ENCODE measurements around the gene IL1F10. TPM values are rescaled to one million over a fixed set of nuclear protein-coding genes. Genes with fewer than 3 reads are reported as not detected.

The IL1F10 gene
- total RNA-seq, 1 experiment from 2014 or later, result not detected

DNA sequence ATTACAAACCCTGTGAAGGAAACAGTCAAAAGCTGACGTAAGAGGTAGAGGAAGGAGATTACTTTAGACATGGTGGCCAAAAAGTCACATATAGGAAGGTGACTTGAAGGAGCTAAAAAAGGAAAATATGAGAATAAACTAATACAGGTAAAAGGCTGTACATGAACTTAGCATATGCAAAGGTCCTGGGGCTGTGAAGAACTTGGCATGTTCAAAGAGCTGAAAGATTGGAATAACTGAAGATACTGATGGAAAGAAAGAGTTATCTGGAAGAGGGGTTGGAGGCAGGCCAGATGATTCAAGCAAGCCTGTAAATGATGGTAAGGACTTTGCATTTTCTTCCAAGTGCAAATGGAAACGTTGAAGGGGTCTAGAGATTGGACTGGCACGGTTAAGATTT, 49.3 kb upstream of the IL1F10 start:
- Histone ChIP-seq H2BK5ac (ENCODE audit: insufficient read length, low read length) (no peak overlapping the region), H4K20me1 (ENCODE audit: control insufficient read depth, insufficient read depth, insufficient read length) (no peaks in the 10 kb centered on the region), H3K18ac (ENCODE audit: insufficient read length, low read depth, low read length) (no peak overlapping the region), H3K4me1 (ENCODE audit: insufficient read depth, low read length) (no peaks in the 10 kb centered on the region), H4K5ac (ENCODE audit: insufficient read length, low read depth, low read length) (no peak overlapping the region), H2AK5ac (ENCODE audit: insufficient read length, low read length) (no peak overlapping the region), H3T11ph (ENCODE audit: low read length) (no peak overlapping the region), H3K79me1 (ENCODE audit: insufficient read depth, low read depth, low read length, poor library complexity, severe bottlenecking) (no peaks in the 10 kb centered on the region), H3K9me3 (ENCODE audit: control insufficient read depth, low read depth, low read length) (no peaks in the 10 kb centered on the region), H3K4me2 (ENCODE audit: insufficient read depth, insufficient read length, low read length) (no peak overlapping the region), H2BK20ac (ENCODE audit: low read depth, low read length, poor library complexity, severe bottlenecking) (no peak overlapping the region), H2AFZ (ENCODE audit: low read length) (no peak overlapping the region), H2BK12ac (ENCODE audit: insufficient read length, low read depth, low read length) (no peak overlapping the region), H3K23me2 (ENCODE audit: insufficient read length, low read depth, low read length, poor library complexity, severe bottlenecking) (no peaks in the 10 kb centered on the region), H3K27ac (ENCODE audit: insufficient read length, low read depth, low read length) (no peak overlapping the region), H3K4ac (ENCODE audit: low read depth, low read length) (no peak overlapping the region), H3K79me2 (ENCODE audit: insufficient read depth, low read length) (no peaks in the 10 kb centered on the region), H2BK120ac (ENCODE audit: low read depth, low read length, poor library complexity, severe bottlenecking) (no peak overlapping the region), H3K56ac (ENCODE audit: insufficient read length, low read depth, low read length) (no peak overlapping the region), H3K9ac (ENCODE audit: extremely low read depth, insufficient read length, low read length) (no peak overlapping the region), H3K27me3 (ENCODE audit: insufficient read depth, low read length) (no peaks in the 10 kb centered on the region; the same call in 1 of the 2 replicates), H4K8ac (replicated peaks; ENCODE audit: insufficient read length, low read depth, low read length) (no peak overlapping the region), H2BK15ac (ENCODE audit: low read depth, low read length) (no peak overlapping the region), H4K91ac (ENCODE audit: insufficient read length, low read depth, low read length) (no peak overlapping the region), H3K14ac (ENCODE audit: insufficient read depth, low read length) (no peak overlapping the region), H3K23ac (ENCODE audit: insufficient read length, low read depth, low read length) (no peak overlapping the region)
- TF ChIP-seq, protein P1, sequence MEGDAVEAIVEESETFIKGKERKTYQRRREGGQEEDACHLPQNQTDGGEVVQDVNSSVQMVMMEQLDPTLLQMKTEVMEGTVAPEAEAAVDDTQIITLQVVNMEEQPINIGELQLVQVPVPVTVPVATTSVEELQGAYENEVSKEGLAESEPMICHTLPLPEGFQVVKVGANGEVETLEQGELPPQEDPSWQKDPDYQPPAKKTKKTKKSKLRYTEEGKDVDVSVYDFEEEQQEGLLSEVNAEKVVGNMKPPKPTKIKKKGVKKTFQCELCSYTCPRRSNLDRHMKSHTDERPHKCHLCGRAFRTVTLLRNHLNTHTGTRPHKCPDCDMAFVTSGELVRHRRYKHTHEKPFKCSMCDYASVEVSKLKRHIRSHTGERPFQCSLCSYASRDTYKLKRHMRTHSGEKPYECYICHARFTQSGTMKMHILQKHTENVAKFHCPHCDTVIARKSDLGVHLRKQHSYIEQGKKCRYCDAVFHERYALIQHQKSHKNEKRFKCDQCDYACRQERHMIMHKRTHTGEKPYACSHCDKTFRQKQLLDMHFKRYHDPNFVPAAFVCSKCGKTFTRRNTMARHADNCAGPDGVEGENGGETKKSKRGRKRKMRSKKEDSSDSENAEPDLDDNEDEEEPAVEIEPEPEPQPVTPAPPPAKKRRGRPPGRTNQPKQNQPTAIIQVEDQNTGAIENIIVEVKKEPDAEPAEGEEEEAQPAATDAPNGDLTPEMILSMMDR (conservative IDR thresholded peaks at IDR 0.05), result no peak
- H3K27me3 Mint-ChIP-seq (ENCODE audit: low read depth), result peaks cover 46% of the 10 kb centered on the region
- no peaks in the 10 kb centered on the region; a peak in 1 of 7 replicates for H3K36me3 Mint-ChIP-seq (ENCODE audit: insufficient read depth in 1 of 3, low read depth in 3 of 3)
- H3K9me3 Mint-ChIP-seq, result peaks cover 27 to 61% of the 10 kb centered on the region in 2 experiments
- no peak overlapping the region for H3K4me3 Mint-ChIP-seq
- H3K4me1 Mint-ChIP-seq, result no peaks in the 10 kb centered on the region
- no peak for DNase-seq
- H3K27ac Mint-ChIP-seq, result no peak overlapping the region
- WGBS (ENCODE audit: extremely low coverage, insufficient read length, low lambda C conversion rate), result no CpG with 5 or more reads among the region's 3 CpGs
